ENCODE measurements around the gene ZDHHC22.

- TF ChIP-seq CTCF (IDR thresholded peaks at IDR 0.05; ENCODE audit: insufficient read depth, low read length, poor library complexity, severe bottlenecking), result no peak
- no peak for TF ChIP-seq EZH2phosphoT487 (conservative IDR thresholded peaks at IDR 0.05; ENCODE audit: low read length)
Observed at GRCh38 chr14:77099425-77100167, 42.0 kb downstream of the ZDHHC22 start.
